Thymus (tissue), 14 donors: ENCODE results near the gene ZNF99. TPM values are rescaled to one million over a fixed set of nuclear protein-coding genes. Genes with fewer than 3 reads are reported as not detected.
"Not testable (repeated sequence)": the region's sequence is repeated elsewhere in the genome, so short reads cannot be mapped to it uniquely, and the experiment has no call there.

ENCODE experiments used
- DNase-seq, 9 donors: peaks; one replicate each; pipeline ENCODE4 v3.0.0-alpha.2; 2013; ENCODE audit warnings: low spot score in 9 of 9, low read depth in 6 of 9, missing footprints in 1 of 9
- H3K27ac ChIP-seq, 2 donors: one replicate each; pipeline ENCODE4 v1.5.1; 2013; ENCODE audit warnings: control low read depth in 1 of 2, low read depth in 1 of 2, low read length in 1 of 2, mild to moderate bottlenecking in 1 of 2, moderate library complexity in 1 of 2
- H3K27me3 ChIP-seq, 2 donors: one replicate each; pipeline ENCODE4 v1.5.1; 2013; ENCODE audit warnings: low read length in 1 of 2; ENCODE audit not compliant: control insufficient read depth in 2 of 2, insufficient read depth in 1 of 2
- H3K36me3 ChIP-seq, 2 donors: one replicate each; pipeline ENCODE4 v1.5.1; 2013; ENCODE audit warnings: low read length in 1 of 2, mild to moderate bottlenecking in 1 of 2, moderate library complexity in 1 of 2; ENCODE audit not compliant: control insufficient read depth in 2 of 2, insufficient read depth in 2 of 2
- H3K4me1 ChIP-seq, 2 donors: one replicate each; pipeline ENCODE4 v1.5.1; 2013; ENCODE audit warnings: low read length in 2 of 2; ENCODE audit not compliant: control insufficient read depth in 2 of 2, insufficient read depth in 2 of 2
- H3K4me3 ChIP-seq, 2 donors: one replicate each; pipeline ENCODE4 v1.5.1; 2013; ENCODE audit warnings: low read length in 2 of 2, control low read depth in 1 of 2, mild to moderate bottlenecking in 1 of 2
- H3K9me3 ChIP-seq, 2 donors: one replicate each; pipeline ENCODE4 v1.5.1; 2013; ENCODE audit warnings: low read length in 1 of 2, mild to moderate bottlenecking in 1 of 2; ENCODE audit not compliant: control insufficient read depth in 2 of 2, insufficient read depth in 1 of 2
- WGBS: extraction: QIAGEN DNeasy Blood & Tissue Kit; methylation state at CpG from one replicate; pipeline ENCODE4 v1.1.7; 2013; 5-methylcytosine and 5-hydroxymethylcytosine counted together
- long read RNA-seq, 10 donors: transcript quantifications; one replicate each; lab custom pipeline, GENCODE V29; 2026
- polyA plus RNA-seq: library from polyadenylated mRNA; stranded (reverse); fragments of 200-250 nt; gene quantifications from one replicate; pipeline ENCODE4 v1.2.3, GENCODE V29; 2013
- total RNA-seq: library from RNA; stranded (reverse); fragments of 120-200 nt; gene quantifications from one replicate; pipeline ENCODE4 v1.2.4, GENCODE V29; 2013
- donor health status: healthy.

The ZNF99 gene
- total RNA-seq: 0.05 TPM
- 0.02 TPM for polyA plus RNA-seq
- long read RNA-seq, donor 1: 0 reads
- long read RNA-seq, donor 2: 0 reads
- long read RNA-seq, donor 3: 0 reads
- long read RNA-seq, donor 4: 0 reads
- long read RNA-seq, donor 5: 0 reads
- long read RNA-seq, donor 6: 0 reads
- long read RNA-seq, donor 7: 0 reads
- long read RNA-seq, donor 8: 0 reads
- long read RNA-seq, donor 9: 0 reads
- long read RNA-seq, donor 10: 0 reads

DNA sequence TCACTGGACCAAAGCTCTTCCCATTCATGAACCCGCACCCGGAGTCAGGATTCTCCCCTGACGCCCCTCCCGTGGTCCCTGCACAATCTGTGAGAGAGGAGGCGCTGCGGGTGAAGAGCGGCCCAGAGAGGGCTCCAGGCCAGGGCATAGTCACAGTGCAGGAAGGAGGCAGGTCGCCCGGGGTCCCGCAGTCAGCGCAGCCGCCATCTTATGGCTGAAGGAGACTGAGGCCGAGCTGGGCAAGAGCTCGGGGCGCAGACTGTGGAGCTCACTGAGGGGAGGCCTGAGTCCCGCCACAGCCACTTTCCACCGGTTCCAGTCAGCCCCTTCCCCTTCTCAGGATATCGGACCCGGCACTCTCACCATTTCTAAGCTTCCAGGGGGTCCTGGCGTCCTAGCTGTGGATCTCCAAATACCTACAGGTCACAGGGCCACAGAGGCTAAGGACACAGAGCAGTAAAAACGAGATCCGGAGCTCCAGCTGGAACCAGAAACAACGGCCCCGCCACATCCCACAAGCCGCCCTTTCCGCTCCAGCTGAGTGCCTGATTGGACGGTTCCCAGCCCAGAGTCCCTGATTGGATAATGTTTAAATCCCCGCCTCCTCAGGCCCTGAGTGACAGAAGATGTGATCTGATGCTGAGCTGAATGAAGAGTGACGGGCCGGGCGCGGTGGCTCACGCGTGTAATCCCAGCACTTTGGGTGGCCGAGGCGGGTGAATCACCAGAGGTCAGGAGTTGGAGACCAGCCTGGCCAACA, at the start of gene ZNF99:
TSS of gene ZNF99 (minus strand) at position 501 of the 760 bp plus-strand sequence. CDS start at position 366, 135 bp downstream.
- 9% methylated on average over 36 of the region's 36 CpGs for WGBS
- H3K27ac ChIP-seq: peak within 1 kb of the TSS in 1 of 2 donors; percentile 17
- DNase-seq: peak in 2 of 9 donors; percentile 1 to 22
- no peaks in the 10 kb centered on the region for H3K4me1 ChIP-seq
- H3K27me3 ChIP-seq: no peaks in the 10 kb centered on the region
- peak within 1 kb of the TSS; percentile 5 to 13 for H3K4me3 ChIP-seq
- H3K9me3 ChIP-seq: peaks cover 2 to 20% of the 10 kb centered on the region in 2 donors
- no peaks in the 10 kb centered on the region for H3K36me3 ChIP-seq

DNA sequence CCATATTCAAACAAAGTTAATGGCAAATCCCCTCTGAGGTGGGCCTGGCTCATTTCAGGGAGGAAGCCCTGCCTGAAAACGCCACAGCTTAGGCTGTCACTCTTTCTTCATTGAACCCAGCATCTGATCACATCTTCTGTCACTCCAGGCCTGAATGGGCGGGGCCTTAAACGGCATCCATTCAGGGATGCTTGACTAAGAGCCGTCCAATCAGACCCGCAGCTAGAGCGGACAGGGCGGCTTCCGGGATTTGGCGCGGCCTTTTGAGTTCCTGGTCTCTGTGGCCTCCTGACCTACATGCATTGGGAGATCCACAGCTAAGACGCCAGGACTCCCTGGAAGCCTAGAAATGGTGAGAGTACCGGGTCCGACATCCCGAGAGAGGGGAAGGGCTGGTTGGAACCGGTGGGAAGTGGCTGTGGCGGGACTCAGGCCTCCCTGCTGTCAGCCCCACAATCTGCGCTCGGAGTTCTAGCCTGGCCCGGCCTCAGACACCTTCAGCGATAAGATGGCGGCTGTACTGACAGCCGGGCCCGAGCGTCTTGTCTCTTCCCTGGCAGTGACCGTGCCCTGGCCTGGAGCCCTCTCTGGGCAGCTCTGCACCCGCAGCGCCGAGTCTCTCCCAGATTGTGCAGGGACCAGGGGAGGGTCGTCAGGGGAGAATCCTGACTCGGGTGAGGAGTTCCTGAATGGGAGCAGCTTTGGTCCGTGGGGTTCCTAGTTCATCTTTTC, 48.2 kb upstream of the ZNF99 start, which contains the start of gene ZNF723:
TSS of gene ZNF723 (plus strand) at position 261 of the 732 bp plus-strand sequence. CDS start at position 350, 89 bp downstream.
- H3K36me3 ChIP-seq: no peaks in the 10 kb centered on the region
- H3K9me3 ChIP-seq: peaks cover 4 to 36% of the 10 kb centered on the region in 2 donors
- no peak within 1 kb of the TSS for H3K27ac ChIP-seq
- no peak for DNase-seq
- WGBS: 20% methylated on average over 31 of the region's 31 CpGs
- no peaks in the 10 kb centered on the region for H3K27me3 ChIP-seq
- no peak within 1 kb of the TSS for H3K4me3 ChIP-seq
- H3K4me1 ChIP-seq: no peaks in the 10 kb centered on the region

DNA sequence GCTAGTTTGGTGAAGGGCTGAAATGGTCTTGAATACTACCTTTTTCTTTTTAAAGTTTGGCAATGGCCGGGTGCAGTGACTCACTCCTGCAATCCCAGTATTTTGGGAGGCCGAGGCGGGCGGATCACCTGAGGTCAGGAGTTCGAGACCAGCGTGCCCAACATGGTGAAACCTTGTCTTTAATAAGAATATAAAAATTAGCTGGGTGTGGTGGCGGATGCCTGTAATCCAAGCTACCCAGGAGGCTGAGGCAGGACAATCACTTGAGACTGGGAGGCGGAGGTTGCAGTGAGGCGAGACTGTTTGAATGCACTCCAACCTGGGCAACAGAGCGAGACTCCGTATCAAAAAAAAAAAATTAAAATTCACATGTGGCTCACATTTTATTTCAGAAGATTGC, 47.3 kb upstream of the ZNF99 start:
- Histone ChIP-seq H3K27me3 (no peaks in the 10 kb centered on the region), H3K4me3 (no peak overlapping the region), H3K27ac (no peak overlapping the region), H3K36me3 (no peaks in the 10 kb centered on the region), H3K4me1 (no peaks in the 10 kb centered on the region), H3K9me3 (peaks cover 4 to 33% of the 10 kb centered on the region in 2 donors)
- WGBS: 97% methylated on average over 11 of the region's 11 CpGs
- no peak for DNase-seq

DNA sequence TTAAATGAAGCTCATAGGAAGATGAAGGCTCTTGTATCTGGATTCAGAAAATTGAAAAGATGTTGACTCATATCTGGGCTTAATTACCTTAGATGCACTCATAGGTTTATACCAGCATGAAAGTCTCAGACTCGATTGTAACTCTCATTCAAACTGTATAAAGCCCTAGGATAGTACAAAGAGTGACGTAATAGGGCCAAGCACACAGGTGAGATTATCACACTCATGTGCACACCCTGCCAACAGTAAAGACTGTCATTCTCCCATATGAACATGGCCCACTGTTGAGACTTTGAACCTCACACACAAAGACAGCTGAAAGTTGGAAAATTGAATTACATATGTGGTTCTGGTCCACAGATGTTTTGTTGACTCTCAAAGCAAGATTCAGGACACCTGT, 30.2 kb upstream of the ZNF99 start:
- H3K27ac ChIP-seq: no peak overlapping the region
- H3K4me1 ChIP-seq: no peaks in the 10 kb centered on the region
- 90% methylated on average over 2 of the region's 2 CpGs for WGBS
- no peaks in the 10 kb centered on the region for H3K27me3 ChIP-seq
- peaks cover 3% of the 10 kb centered on the region in 2 donors for H3K9me3 ChIP-seq
- no peak overlapping the region for H3K4me3 ChIP-seq
- DNase-seq: no peak
- H3K36me3 ChIP-seq: no peaks in the 10 kb centered on the region

DNA sequence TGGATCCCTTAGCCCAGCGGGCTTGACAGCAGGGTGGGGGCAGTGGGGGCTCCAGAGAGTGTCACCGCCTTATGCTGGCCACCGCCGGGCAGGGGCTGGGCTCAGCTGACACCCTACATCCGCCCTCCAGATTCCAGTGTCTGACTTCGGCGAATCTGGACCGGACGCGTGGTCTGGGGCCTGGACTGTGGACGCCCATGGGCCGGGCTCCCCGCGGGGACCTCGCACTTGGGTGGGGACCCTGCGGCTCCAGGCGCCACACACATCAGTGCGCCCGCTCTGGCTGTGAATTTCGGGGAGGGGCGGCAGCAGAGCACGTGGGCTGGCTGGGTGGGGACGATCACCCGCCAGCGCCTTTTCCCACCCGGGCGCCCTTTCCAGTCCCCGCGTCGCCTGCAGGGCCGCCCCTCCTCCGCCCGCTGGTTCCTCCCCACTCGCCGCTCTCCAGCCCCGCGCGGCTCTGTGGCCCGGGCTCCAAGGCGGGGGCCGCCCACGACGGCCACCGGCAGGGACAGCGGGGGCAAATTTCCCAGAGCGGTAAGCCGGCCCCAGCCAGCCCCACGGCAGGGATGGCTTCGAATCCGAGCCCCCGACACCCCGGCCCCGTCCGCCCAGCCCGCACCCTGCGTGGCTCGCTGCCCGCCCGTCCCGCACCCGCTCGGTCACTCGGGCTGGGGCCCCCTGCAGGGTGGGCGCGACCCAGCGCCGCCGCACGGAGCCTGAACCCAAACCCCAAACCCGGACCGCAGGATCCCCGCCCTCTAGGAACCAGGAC, 23.3 kb upstream of the ZNF99 start:
- no peaks in the 10 kb centered on the region for H3K4me1 ChIP-seq
- peaks cover 15 to 32% of the 10 kb centered on the region in 2 donors for H3K9me3 ChIP-seq
- no peaks in the 10 kb centered on the region for H3K36me3 ChIP-seq
- WGBS: 16% methylated on average over 72 of the region's 72 CpGs
- H3K27ac ChIP-seq: no peak overlapping the region
- no peak overlapping the region for H3K4me3 ChIP-seq
- no peak for DNase-seq
- no peaks in the 10 kb centered on the region for H3K27me3 ChIP-seq

DNA sequence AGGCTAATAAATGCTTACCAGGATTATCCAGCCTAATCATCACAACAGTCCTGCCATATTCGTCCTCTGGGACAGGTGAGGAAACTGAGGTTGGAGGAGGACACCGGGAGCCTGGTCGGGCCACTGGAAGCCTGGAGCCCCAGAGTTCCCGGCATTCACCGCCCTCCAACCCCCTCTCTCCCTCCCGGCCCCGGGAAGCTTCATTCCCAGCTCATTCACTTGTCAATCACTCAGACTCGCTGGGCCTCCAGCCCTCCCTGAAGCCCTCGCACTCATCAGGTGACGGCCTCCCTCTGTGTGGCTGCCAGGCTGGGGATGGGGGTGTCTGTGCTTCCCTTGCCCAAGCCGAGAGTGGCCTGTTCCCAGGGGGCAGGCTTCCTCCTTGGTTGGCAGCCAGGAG, 22.5 kb upstream of the ZNF99 start:
- H3K4me1 ChIP-seq: no peaks in the 10 kb centered on the region
- peaks cover 16 to 40% of the 10 kb centered on the region in 2 donors for H3K9me3 ChIP-seq
- H3K4me3 ChIP-seq: no peak overlapping the region
- no peaks in the 10 kb centered on the region for H3K36me3 ChIP-seq
- H3K27ac ChIP-seq: no peak overlapping the region
- no peak for DNase-seq
- WGBS: 35% methylated on average over 11 of the region's 11 CpGs
- H3K27me3 ChIP-seq: no peaks in the 10 kb centered on the region

DNA sequence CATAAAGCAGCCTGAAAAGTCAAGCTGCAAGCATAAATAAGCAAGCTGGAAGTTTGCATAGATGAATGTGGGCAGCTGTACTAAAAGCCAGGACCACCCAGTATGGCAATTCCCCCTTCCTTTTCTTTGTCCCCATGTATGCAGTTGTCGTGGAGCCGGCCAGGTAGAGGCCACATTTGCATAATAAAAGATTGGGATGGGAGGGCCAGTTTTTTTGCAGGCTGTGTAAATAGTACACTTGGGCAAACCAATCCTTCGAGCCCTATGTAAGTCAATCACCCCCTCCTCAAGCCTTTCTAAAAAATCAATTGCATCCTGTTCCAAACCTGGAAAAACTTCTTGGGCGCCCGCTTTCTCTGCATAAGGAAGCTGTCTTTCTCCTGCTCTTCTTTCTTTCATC, 13.1 kb upstream of the ZNF99 start:
- peaks cover 3 to 20% of the 10 kb centered on the region in 2 donors for H3K9me3 ChIP-seq
- H3K4me3 ChIP-seq: no peak overlapping the region
- 47% methylated on average over 5 of the region's 5 CpGs for WGBS
- H3K36me3 ChIP-seq: no peaks in the 10 kb centered on the region
- no peaks in the 10 kb centered on the region for H3K4me1 ChIP-seq
- no peak for DNase-seq
- no peak overlapping the region for H3K27ac ChIP-seq
- no peaks in the 10 kb centered on the region for H3K27me3 ChIP-seq

DNA sequence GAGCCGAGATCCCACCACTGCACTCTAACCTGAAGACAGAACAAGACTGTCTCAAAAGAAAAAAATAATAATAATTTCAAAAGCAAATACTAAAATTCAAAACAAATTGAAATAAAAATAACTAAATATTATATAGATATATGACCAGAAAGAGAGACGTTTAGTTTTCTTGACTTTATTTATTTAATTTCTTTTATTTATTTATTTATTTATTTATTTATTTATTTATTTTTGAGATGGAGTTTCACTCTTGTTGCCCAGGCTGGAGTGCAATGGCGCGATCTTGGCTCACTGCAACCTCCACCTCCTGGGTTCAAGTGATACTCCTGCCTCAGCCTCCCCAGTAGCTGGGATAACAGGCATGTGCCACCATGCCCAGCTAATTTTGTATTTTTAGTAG, 8.9 kb upstream of the ZNF99 start:
- 95% methylated on average over 4 of the region's 4 CpGs for WGBS
- H3K4me3 ChIP-seq, DNase-seq, H3K4me1 ChIP-seq, H3K36me3 ChIP-seq, H3K27ac ChIP-seq, H3K27me3 ChIP-seq: not testable (repeated sequence)
- peaks cover under 1 to 12% of the 10 kb centered on the region in 2 donors for H3K9me3 ChIP-seq
